ENCODE measurements around the gene CDC42BPB. TPM values are rescaled to one million over a fixed set of nuclear protein-coding genes. Genes with fewer than 3 reads are reported as not detected.

The CDC42BPB gene
- total RNA-seq, 1 experiment from 2014 or later: 84.4 TPM

DNA sequence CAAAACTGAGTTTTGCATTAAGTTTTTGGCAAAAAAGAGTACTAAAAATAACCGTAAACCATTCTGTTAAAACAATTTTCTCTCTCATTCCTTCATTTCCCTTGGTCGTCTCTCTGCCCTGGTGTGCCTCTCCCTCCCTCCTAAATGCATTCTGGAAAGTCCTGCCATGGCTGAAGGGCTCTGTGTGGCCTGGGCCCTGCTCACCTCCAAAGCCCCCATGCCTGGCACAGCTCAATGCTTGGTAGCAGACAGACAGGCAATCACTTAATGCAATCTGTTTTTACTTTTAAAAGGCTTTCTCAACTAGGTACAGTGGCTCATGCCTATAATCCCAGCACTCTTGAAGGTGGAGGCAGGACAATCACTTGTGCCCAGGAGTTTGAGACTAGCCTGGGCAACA lies 47.8 kb downstream of the CDC42BPB start:
- CTCF ChIA-PET: no interaction called here
- peak overlapping the region; percentile 11 for H3K27ac ChIP-seq (ENCODE audit: low read length)
- no peak for DNase-seq (ENCODE audit: low read depth, low spot score)
- H3K27me3 ChIP-seq (ENCODE audit: control insufficient read depth, insufficient read depth, low read length): no peaks in the 10 kb centered on the region
- no TSS peak for BruUV-seq (replicated peaks)
- no peak for ATAC-seq
- H3K4me1 ChIP-seq (ENCODE audit: control insufficient read depth, insufficient read depth, low read length): peaks cover 31% of the 10 kb centered on the region
- intact Hi-C loops (cut with micrococcal nuclease; ENCODE audit: unreplicated experiment): no loop called here
- POLR2A ChIA-PET: no interaction called here
- H3K9me3 ChIP-seq (ENCODE audit: control insufficient read depth, insufficient read depth, low read depth, low read length): no peaks in the 10 kb centered on the region
- no peak overlapping the region for H3K4me3 ChIP-seq (ENCODE audit: low read depth in 2 of 2, low read length in 2 of 2)
- H3K36me3 ChIP-seq (ENCODE audit: control insufficient read depth, insufficient read depth, low read length): 0 out of 2 replicates have a peak, but pooled peaks cover 2% of the 10 kb centered on the region
- TF ChIP-seq CTCF (IDR thresholded peaks at IDR 0.05): no peak
- TF ChIP-seq TCF7L2 (IDR thresholded peaks at IDR 0.05; ENCODE audit: low read depth, low read length): no peak
- no peak for TF ChIP-seq REST (IDR thresholded peaks at IDR 0.05; ENCODE audit: insufficient read depth in 1 of 2, low read depth in 2 of 2, low read length in 1 of 2)
- no peak for TF ChIP-seq POLR2AphosphoS5 (IDR thresholded peaks at IDR 0.05; ENCODE audit: low read depth, low read length)
- TF ChIP-seq SIN3A (IDR thresholded peaks at IDR 0.05; ENCODE audit: borderline replicate concordance, insufficient read depth, low read depth, low read length): no peak
- in situ Hi-C loops (cut with HindIII; ENCODE audit: low pct_unique_long_range_greater_than_20kb, low sequenced_read_pairs): no loop called here

DNA sequence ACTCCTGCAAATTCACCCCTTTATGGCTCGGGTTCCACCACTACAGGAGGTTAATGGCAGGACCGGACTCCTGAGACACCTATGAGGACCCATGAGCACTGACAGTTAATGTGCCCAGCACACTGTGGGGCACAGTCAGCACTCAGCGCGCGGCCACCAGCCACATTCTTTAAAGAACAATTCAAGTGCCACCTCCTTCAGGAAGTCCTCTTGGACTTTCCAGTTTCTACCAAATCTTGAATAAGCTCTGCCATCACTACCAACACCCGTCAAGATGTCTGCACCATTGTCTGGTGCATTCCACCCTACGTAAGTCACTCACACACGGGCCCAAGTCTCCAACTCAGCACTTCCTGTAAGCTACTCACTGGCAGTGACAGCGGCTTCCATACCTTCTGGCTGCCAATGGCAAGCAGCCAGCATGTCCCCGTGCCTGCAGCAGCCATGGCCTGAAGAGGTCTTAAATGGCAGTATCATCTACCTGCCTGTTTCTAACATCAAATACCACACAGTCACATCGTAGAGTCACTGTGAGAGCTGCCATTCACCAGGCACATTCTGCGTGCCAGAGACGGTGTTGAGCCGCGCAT lies 48.5 kb downstream of the CDC42BPB start:
- no peak for ATAC-seq
- BruUV-seq (replicated peaks): no TSS peak
- H3K36me3 ChIP-seq (ENCODE audit: control insufficient read depth, insufficient read depth, low read length): 0 out of 2 replicates have a peak, but pooled peaks cover 2% of the 10 kb centered on the region
- DNase-seq (ENCODE audit: low read depth, low spot score): no peak
- no peaks in the 10 kb centered on the region for H3K9me3 ChIP-seq (ENCODE audit: control insufficient read depth, insufficient read depth, low read depth, low read length)
- H3K4me3 ChIP-seq (ENCODE audit: low read depth in 2 of 2, low read length in 2 of 2): no peak overlapping the region
- H3K27me3 ChIP-seq (ENCODE audit: control insufficient read depth, insufficient read depth, low read length): no peaks in the 10 kb centered on the region
- H3K27ac ChIP-seq (ENCODE audit: low read length): peak overlapping the region; percentile 11
- peaks cover 26% of the 10 kb centered on the region for H3K4me1 ChIP-seq (ENCODE audit: control insufficient read depth, insufficient read depth, low read length)
- TF ChIP-seq REST (IDR thresholded peaks at IDR 0.05; ENCODE audit: insufficient read depth in 1 of 2, low read depth in 2 of 2, low read length in 1 of 2): no peak
- TF ChIP-seq TCF7L2 (IDR thresholded peaks at IDR 0.05; ENCODE audit: low read depth, low read length): no peak
- no peak for TF ChIP-seq CTCF (IDR thresholded peaks at IDR 0.05)
- TF ChIP-seq POLR2AphosphoS5 (IDR thresholded peaks at IDR 0.05; ENCODE audit: low read depth, low read length): no peak
- ChIA-PET CTCF (interaction anchor here (1.0 kb wide), 1 partner anchor 15 kb away, joined by 4 read pairs; no protein-coding TSS in a partner anchor), POLR2A (no interaction called here)
- intact Hi-C loops (cut with micrococcal nuclease; ENCODE audit: unreplicated experiment) (no loop called here), in situ Hi-C loops (cut with HindIII; ENCODE audit: low pct_unique_long_range_greater_than_20kb, low sequenced_read_pairs) (no loop called here)

Data from Panc1 (cell line).